ENCODE measurements around the gene TEF.

The TEF gene

GRCh38 chr22:41380993-41381328 is 781 bp upstream of the TEF start:
- peak overlapping the region; percentile 60 for H3K9ac ChIP-seq (ENCODE audit: low read length)
- TF ChIP-seq CTCF (IDR thresholded peaks at IDR 0.05; ENCODE audit: low read depth, low read length) (no peak), EZH2phosphoT487 (IDR thresholded peaks at IDR 0.05; ENCODE audit: low read depth) (no peak)
- H3K27ac ChIP-seq (ENCODE audit: low read length) = peak overlapping the region; percentile 35; the same call in 1 of the 2 replicates
- peak overlapping the region; percentile 85 for H2AFZ ChIP-seq (ENCODE audit: low read depth, low read length)
- H3K9me3 ChIP-seq (ENCODE audit: insufficient read depth, low read length) = no peaks in the 10 kb centered on the region
- peak overlapping the region; percentile 79 for H3K4me3 ChIP-seq (ENCODE audit: low read length)
- H3K79me2 ChIP-seq (ENCODE audit: low read length) = peaks cover 11% of the 10 kb centered on the region; the same call in 1 of the 2 replicates
- peaks cover 19% of the 10 kb centered on the region for H3K4me1 ChIP-seq (ENCODE audit: low read length)
- H3K4me2 ChIP-seq (ENCODE audit: low read length) = peak overlapping the region; percentile 86
- no peaks in the 10 kb centered on the region for H4K20me1 ChIP-seq (ENCODE audit: insufficient read depth, low read length)
- no peaks in the 10 kb centered on the region for H3K27me3 ChIP-seq (ENCODE audit: low read depth, low read length)
- no peaks in the 10 kb centered on the region for H3K36me3 ChIP-seq (replicated peaks; ENCODE audit: low read depth, low read length)

GRCh38 chr22:41382098-41382578 is 396 bp downstream of the TEF start:
- H3K79me2 ChIP-seq (ENCODE audit: low read length) = peaks cover 11% of the 10 kb centered on the region; the same call in 1 of the 2 replicates
- peak overlapping the region; percentile 88 for H3K9ac ChIP-seq (ENCODE audit: low read length)
- H4K20me1 ChIP-seq (ENCODE audit: insufficient read depth, low read length) = no peaks in the 10 kb centered on the region
- no peaks in the 10 kb centered on the region for H3K9me3 ChIP-seq (ENCODE audit: insufficient read depth, low read length)
- peak overlapping the region; percentile 77 for H3K4me2 ChIP-seq (ENCODE audit: low read length)
- H3K27ac ChIP-seq (ENCODE audit: low read length) = peak overlapping the region; percentile 81
- no peak for TF ChIP-seq EZH2phosphoT487 (IDR thresholded peaks at IDR 0.05; ENCODE audit: low read depth)
- no peak for TF ChIP-seq CTCF (IDR thresholded peaks at IDR 0.05; ENCODE audit: low read depth, low read length)
- no peaks in the 10 kb centered on the region for H3K27me3 ChIP-seq (ENCODE audit: low read depth, low read length)
- peaks cover 19% of the 10 kb centered on the region for H3K4me1 ChIP-seq (ENCODE audit: low read length)
- H3K4me3 ChIP-seq (ENCODE audit: low read length) = peak overlapping the region; percentile 79
- H2AFZ ChIP-seq (ENCODE audit: low read depth, low read length) = peak overlapping the region; percentile 72
- H3K36me3 ChIP-seq (replicated peaks; ENCODE audit: low read depth, low read length) = no peaks in the 10 kb centered on the region

- H3K9ac ChIP-seq (ENCODE audit: low read length) = peak overlapping the region; percentile 88
- no peaks in the 10 kb centered on the region for H3K9me3 ChIP-seq (ENCODE audit: insufficient read depth, low read length)
- H3K27ac ChIP-seq (ENCODE audit: low read length) = no peak overlapping the region; the same call in 1 of the 2 replicates
- H3K27me3 ChIP-seq (ENCODE audit: low read depth, low read length) = no peaks in the 10 kb centered on the region
- peaks cover 3% of the 10 kb centered on the region for H3K36me3 ChIP-seq (replicated peaks; ENCODE audit: low read depth, low read length)
- peaks cover 11% of the 10 kb centered on the region; the same call in 1 of the 2 replicates for H3K79me2 ChIP-seq (ENCODE audit: low read length)
- H3K4me1 ChIP-seq (ENCODE audit: low read length) = peaks cover 18% of the 10 kb centered on the region
- peak overlapping the region; percentile 79 for H3K4me3 ChIP-seq (ENCODE audit: low read length)
- peak overlapping the region; percentile 77 for H3K4me2 ChIP-seq (ENCODE audit: low read length)
- H2AFZ ChIP-seq (ENCODE audit: low read depth, low read length) = peak overlapping the region; percentile 51
- no peak for TF ChIP-seq EZH2phosphoT487 (IDR thresholded peaks at IDR 0.05; ENCODE audit: low read depth)
- no peak for TF ChIP-seq CTCF (IDR thresholded peaks at IDR 0.05; ENCODE audit: low read depth, low read length)
- H4K20me1 ChIP-seq (ENCODE audit: insufficient read depth, low read length) = no peaks in the 10 kb centered on the region
These were observed 868 bp downstream of the TEF start for GRCh38 chr22:41382610-41383009.

GRCh38 chr22:41383085-41383484 is 1.3 kb downstream of the TEF start:
- Histone ChIP-seq H3K9me3 (ENCODE audit: insufficient read depth, low read length) (no peaks in the 10 kb centered on the region), H3K4me1 (ENCODE audit: low read length) (peaks cover 14% of the 10 kb centered on the region), H3K79me2 (ENCODE audit: low read length) (peaks cover 11% of the 10 kb centered on the region; the same call in 1 of the 2 replicates), H4K20me1 (ENCODE audit: insufficient read depth, low read length) (no peaks in the 10 kb centered on the region), H3K36me3 (replicated peaks; ENCODE audit: low read depth, low read length) (peaks cover 4% of the 10 kb centered on the region), H2AFZ (ENCODE audit: low read depth, low read length) (no peak overlapping the region), H3K9ac (ENCODE audit: low read length) (peak overlapping the region; percentile 88), H3K4me2 (ENCODE audit: low read length) (peak overlapping the region; percentile 77), H3K4me3 (ENCODE audit: low read length) (peak overlapping the region; percentile 79), H3K27ac (ENCODE audit: low read length) (no peak overlapping the region), H3K27me3 (ENCODE audit: low read depth, low read length) (no peaks in the 10 kb centered on the region)
- no peak for TF ChIP-seq EZH2phosphoT487 (IDR thresholded peaks at IDR 0.05; ENCODE audit: low read depth)
- TF ChIP-seq CTCF (IDR thresholded peaks at IDR 0.05; ENCODE audit: low read depth, low read length) = no peak

Data from OCI-LY3 (cell line).